GM11168 (cell line): Measurements from ENCODE around the gene RERE.

ENCODE experiments used
- in situ Hi-C: fragments of 300-500 bp; cut with MboI; formaldehyde crosslinking; loops from one replicate; pipeline ENCODE4 v1.12.0; 2022; ENCODE audit warnings: low sequenced_read_pairs; ENCODE audit not compliant: unreplicated experiment

RERE gene

DNA sequence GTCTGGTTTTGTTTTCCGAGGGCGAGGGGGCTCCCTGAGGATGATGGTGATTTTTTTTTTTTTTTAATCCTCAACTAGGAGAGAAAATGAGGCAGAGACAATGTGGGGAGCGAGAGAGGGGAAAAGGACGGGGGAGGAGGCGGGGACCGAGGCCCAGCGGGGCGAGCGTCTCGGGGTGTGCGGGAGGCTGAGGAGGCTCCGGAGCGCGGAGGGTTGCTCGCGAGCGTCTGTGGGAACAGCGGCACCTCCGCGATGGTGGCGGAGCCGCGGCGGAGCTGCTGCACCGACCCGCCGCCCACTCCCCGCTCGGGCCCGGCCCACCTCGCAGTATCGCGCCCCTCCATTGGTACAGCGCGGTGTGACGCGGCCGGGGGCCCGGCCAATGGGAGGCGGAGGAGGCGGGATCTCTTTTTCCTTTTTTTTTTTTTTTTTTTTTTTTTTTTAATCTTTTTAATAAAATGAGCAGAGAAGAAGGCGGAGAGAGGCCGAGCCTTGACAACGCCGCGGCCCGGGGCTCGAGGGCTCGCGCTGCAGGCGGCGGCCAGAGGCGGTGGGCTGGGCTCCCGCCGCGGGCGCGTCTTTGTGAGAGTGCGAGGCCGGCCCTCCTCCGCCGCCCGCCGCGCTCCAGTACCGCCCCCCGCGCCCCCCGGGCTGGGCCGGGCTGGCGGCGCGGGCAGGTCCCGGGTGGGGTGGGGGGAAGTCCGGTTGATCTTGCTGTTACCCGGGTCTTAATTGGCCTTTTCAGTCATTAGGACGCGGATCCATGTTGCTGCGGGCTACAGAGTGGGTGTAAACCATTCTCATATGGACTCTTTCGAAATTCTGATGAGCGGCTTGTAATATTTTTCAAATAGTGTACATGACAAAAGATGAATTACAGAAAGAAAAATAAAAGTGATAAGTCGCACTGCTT, at the start of gene RERE:
Gene RERE (minus strand): TSS at position 229 of the 913 bp plus-strand sequence.
- in situ Hi-C loops: no loop called here

GRCh38 chr1:8866792-8867415, 49.5 kb upstream of the RERE start:
- in situ Hi-C loops: no loop called here

- in situ Hi-C loops: no loop called here
Measured at GRCh38 chr1:8866173-8866791, 48.8 kb upstream of the RERE start.

GRCh38 chr1:8864713-8865344, 47.4 kb upstream of the RERE start:
- in situ Hi-C loops: no loop called here

- in situ Hi-C loops: no loop called here
Measured at GRCh38 chr1:8863794-8864233, 46.4 kb upstream of the RERE start.

- in situ Hi-C loops: no loop called here
Measured at GRCh38 chr1:8863138-8863537, 45.7 kb upstream of the RERE start.

DNA sequence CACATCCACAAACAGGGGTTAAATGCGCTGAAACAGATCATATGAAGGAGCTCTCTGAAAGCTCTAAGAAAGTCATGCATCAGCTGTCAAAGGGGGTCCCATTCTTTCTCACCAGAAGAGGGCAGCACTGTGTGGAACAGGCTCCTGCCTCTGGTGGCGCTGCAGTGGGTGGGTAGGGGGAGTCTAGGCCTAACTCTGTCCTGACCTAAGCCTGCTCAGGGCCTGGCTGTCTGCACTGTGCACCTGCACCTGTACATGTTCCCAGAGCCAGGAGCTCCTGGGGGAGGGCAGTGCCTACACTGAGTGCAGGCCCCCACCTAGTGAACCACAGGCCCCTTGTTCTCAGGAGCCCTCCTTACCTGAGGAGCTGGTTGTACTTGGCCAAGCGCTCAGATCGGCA, 45.1 kb upstream of the RERE start:
- in situ Hi-C loops: no loop called here

- in situ Hi-C loops: no loop called here
Measured at GRCh38 chr1:8860738-8861516, 43.5 kb upstream of the RERE start.

GRCh38 chr1:8858888-8859706, 41.7 kb upstream of the RERE start:
- in situ Hi-C loops: no loop called here

GRCh38 chr1:8858112-8858668, 40.8 kb upstream of the RERE start:
- in situ Hi-C loops: no loop called here

DNA sequence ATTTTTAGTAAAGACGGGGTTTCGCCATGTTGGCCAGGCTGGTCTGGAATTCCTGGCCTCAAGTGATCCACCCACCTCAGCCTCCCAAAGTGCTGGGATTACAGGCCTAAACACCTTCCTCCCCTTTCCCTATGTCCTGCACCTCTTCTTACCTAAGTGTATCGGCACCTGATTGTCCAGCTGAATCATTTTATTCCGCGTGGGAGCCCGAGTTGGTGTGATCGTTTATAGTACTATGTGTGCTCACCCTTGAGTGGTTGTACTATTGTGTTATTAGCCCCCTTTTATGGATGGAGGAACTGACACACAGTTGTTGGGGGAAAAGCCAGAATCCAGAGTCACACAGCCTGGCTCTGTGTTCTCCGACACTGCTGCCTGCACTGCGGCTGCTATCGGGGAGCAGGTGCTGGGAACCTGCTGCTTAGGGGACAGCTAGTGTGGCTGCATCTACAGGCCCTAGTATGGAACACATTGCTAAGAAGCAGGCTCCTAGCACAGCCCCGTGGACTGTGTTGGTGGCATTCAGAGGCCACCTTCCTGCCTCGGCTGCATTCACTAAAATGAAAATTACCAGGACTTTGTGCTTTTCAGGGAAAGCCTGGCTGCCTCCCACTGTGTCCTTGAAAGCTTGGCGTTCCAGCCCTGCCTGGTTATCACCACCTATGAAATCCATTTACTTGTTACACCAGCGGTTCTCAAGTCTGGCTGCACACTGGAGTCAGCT, 39.4 kb upstream of the RERE start:
- in situ Hi-C loops: no loop called here

DNA sequence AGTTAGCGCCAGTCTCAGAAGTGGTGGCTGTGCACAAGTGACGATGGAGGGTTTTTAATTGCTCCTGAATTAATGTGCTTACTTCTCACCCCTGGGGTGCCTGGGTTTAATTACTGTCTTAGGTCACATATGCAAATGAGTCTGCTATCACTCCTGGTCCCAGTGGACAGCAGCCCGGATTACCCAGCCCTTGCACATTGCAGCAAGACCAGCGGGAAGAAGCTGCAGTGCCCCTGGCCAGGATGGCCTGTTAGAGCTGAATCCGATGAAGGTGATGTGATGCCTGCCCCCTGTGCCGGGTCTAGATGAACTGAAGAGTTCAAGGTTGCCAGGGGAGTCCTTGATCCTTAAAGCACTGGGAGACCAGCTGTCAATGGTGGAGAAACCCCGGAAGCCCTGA, 36.8 kb upstream of the RERE start:
- in situ Hi-C loops: no loop called here

DNA sequence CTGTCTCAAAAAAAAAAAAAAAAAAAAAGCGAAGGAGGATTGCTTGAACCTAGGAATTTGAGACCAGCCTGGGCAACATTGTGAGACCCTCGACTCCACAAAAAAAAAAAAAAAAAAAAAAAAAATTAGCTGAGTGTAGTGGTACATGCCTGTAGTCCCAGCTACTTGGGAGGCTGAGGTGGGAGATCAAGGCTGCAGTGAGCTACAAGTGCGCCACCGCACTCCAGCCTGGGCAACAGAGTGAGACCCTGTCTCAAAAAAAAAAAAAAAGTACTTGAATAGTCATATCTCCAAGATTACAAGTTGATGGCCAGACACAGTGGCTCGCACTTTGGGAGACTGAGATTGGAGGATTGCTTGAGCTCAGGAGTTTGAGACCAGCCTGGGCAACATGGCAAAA, 33.6 kb upstream of the RERE start:
- in situ Hi-C loops: no loop called here

DNA sequence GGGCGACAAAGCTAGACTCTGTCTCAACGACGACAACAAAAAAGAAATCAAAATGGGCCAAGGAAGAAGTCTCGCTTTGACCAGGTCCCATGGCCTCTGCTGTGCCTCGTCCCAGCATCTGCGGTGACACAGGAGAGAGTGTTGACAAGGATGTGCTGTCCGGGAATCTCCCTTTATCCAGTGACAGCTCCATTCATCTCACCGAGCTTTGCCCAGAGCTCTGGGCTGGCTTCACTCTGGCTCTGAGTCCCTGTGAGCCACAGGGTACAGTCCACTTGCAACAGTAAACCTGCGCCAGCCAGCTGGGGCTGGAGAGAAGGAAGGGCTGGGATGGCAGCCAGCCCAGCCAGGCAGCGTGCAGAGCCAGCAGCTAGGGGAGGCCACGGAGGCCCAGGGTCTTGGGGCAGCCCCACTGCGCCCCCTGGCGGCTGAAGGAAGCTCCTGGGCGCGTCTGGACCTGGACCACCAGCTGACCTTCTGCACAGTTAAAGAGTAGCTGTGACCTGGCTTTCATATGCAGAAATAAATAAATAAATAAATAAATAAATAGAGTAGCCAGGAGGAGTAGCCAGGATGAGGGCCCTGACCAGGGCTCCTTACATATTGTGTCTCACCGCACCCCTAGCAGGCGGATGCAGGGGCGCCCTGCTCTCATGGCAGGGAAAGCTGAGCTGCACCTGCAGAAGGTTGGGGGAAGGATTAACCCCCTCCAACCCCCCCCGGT, 31.4 kb upstream of the RERE start:
- in situ Hi-C loops: loop anchor here (25.0 kb wide), 1 partner anchor 287 kb away; no protein-coding TSS in a partner anchor

DNA sequence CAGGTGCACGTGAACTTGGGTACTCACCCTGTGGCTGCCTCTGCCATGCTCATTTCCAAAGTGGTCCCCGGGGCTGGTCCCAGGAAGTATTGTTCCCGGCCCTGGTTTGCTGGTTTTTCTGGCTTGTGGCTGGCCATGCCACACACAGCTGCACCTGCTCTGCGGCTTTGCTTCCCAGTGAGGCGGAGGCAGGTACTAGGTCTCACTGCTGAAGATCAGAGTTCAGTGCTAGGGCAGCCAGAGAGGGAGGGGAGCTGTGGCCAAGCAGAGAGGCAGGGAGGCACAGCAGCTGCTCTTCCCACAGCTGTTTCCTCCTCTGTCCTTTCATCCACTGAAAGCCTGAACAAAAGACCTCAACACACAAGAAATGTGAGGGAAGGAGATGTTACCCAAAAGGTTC, 30.6 kb upstream of the RERE start:
- in situ Hi-C loops: loop anchor here (25.0 kb wide), 1 partner anchor 286 kb away; no protein-coding TSS in a partner anchor

- in situ Hi-C loops: loop anchor here (25.0 kb wide), 1 partner anchor 284 kb away; no protein-coding TSS in a partner anchor
Measured at GRCh38 chr1:8846263-8846662, 28.8 kb upstream of the RERE start.
